Left kidney (tissue), 2 donors: ENCODE data around the gene FLRT2. TPM values are rescaled to one million over a fixed set of nuclear protein-coding genes. Genes with fewer than 3 reads are reported as not detected.

Experiments
- DNase-seq: peaks from one replicate; pipeline ENCODE4 v3.0.0-alpha.2; 2013
- polyA plus RNA-seq: library from polyadenylated mRNA; unstranded; fragments of 120-200 nt; gene quantifications from one replicate; pipeline ENCODE4 v1.2.1, GENCODE V29; 2013; ENCODE audit not compliant: insufficient read length

The FLRT2 gene
- polyA plus RNA-seq, 1 donor: 254 TPM

DNA sequence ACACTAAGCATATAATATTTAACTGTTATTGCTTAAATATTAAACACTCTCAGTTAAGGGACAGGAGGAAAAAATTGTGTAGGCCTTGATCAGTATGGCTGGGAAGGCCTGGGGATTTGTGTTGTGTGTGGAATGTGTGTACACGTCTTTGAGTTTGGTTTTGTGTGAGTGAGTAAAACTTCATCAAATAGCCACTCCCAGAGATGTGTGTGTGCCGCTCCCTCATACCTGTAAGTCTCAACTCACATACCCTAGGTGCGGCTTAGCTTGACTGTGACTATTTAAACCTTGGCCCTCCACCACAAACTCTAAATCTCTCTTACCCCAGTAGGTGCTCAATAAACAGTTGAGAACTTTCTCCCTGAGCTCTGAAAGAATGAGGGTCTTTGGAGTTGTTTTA is 64.3 kb downstream of the FLRT2 start:
- no peak for DNase-seq

- no peak for DNase-seq
Observed at GRCh38 chr14:85595981-85596380, 66.0 kb downstream of the FLRT2 start.

- DNase-seq: no peak
Observed at GRCh38 chr14:85596562-85596961, 66.6 kb downstream of the FLRT2 start.

GRCh38 chr14:85597701-85598100 is 67.8 kb downstream of the FLRT2 start:
- no peak for DNase-seq

DNA sequence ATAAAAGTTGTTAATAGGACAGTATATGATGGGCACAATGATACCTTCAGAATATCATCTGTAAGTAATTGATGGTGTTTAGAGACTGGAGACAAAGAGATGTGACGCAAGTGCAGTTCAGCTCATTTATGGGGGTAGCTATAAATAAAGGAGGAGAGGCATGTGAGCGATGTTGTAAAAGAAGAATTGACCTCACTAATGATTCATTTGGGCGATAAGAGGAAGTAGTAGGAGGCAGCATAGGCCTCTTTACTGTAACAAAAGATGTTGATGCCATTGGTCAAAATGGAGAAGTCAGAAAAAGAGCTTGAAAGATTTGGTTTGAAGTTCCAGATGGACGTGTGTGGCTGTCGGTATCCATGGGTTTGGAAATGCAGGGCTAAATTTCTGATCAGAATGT is 70.0 kb downstream of the FLRT2 start:
- DNase-seq: no peak

DNA sequence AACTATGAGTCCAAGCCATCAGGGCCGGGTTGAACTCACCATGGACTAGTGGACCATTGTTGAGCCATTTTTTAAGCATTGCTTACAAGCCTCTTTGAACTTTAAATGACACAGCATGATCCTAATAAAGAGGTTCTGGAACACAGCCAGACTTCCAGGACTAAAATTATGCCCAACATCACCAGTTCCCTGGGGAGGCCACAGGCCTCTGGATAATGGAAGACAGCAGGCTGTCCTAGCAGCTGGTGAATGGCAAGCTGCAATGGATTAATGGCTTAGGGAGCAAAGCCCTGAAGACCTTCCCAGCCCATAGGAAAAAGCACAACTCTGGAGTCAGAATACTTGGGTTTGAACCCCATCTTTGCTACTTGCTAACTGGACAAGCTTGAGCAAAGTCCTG is 71.3 kb downstream of the FLRT2 start:
- no peak for DNase-seq

DNA sequence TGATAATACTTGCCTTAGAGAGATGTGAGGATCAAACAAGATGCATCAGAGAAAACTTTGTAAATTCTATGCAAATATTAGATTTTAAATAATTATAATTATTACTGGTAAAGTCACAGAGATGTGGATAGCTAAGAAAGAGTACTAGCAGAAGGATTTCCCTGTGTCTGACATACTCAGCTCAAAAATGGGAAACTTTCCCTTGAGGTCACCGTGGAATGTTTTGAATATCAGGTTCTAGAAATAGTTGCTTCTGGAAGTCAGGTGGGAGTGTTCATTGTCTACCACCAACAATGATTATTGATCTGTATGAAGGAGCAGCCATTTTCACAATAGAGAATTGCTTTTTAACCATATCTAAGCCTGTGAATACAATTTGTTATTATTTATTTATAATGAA is 71.7 kb downstream of the FLRT2 start:
- DNase-seq: no peak

- DNase-seq: no peak
Observed at GRCh38 chr14:85602345-85602744, 72.4 kb downstream of the FLRT2 start.

DNA sequence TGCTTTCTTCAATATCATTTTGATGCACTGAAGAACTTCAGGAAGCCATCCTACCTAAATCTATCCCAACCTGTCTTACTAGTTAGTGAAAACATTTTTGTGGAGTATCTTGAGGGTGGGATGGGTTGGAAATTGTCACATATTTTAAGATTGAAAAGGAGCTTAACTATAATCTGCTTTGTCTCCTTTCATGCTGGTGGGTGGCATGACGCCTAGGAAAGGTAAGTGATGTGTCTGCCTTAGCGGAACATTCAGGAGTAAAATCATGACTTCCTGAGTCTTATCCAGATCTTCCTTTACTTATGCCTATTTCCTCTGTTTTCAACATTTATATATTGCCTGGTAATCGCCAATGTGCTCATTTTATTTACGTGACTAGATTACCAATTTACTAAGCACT is 74.1 kb downstream of the FLRT2 start:
- DNase-seq: no peak

DNA sequence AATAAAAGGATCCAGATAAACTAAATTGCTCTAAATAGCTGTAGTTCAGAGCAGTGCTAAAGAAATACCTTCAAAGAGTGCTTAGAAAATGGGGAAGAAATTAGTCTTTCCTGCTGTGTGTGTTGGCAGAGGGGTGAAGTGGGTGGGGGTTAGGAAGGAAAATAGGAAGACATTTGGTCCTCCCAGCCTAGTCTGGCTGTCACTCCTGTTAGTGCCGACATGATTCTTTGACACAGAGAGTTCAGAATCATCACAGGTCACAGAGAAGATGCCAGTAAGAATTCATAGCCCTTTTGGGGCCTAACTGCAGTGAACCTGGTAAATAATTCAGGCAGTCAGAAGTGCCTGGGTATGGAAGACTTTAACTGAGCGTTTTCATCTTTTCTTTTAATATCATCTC is 74.8 kb downstream of the FLRT2 start:
- DNase-seq: no peak

DNA sequence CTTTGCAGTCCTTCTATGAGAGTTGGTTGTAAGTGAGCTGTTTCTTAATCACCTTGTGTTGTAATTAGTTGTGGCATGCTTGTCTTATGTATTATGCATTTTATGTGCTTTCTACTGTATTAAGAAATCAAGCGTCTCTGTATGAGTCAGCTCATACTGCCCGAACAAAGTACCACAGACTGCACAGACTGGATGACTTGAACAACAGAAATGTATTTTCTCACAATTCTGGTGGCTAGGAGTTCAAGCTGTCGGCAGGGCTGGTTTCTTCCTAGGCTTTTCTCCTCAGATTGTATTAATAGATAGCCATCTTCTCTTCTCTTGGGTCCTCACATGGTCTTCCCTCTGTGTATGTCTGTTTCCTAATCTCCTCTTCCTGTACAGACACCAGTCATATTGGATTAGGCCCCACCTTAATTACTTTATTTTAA is 77.7 kb downstream of the FLRT2 start:
- DNase-seq: no peak

GRCh38 chr14:85613496-85613895 is 83.6 kb downstream of the FLRT2 start:
- DNase-seq: no peak

DNA sequence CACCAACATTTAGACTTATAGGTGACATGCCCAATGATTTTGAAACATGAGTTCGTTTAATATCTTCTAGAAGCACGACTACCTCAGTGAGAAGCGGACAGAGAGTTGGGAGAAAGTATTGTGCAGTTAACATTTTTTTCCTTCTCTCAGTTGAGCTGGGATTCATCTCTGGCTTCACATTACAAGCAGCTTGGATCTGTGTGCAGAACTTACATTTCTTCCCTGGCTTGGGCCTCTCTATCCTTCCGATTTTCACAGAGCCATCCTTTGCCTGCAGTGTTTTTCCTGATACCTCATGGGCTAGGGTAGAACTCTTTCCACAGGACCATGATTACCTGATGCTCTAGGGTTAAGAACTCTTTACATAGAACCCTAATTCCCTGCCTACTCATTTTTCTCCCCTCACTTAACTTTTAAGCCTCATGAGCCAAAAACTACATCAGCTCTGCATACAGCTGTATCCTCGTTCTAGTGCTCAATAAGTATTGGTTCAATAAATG is 86.5 kb downstream of the FLRT2 start:
- no peak for DNase-seq

- no peak for DNase-seq
Observed at GRCh38 chr14:85616886-85617285, 86.9 kb downstream of the FLRT2 start.

DNA sequence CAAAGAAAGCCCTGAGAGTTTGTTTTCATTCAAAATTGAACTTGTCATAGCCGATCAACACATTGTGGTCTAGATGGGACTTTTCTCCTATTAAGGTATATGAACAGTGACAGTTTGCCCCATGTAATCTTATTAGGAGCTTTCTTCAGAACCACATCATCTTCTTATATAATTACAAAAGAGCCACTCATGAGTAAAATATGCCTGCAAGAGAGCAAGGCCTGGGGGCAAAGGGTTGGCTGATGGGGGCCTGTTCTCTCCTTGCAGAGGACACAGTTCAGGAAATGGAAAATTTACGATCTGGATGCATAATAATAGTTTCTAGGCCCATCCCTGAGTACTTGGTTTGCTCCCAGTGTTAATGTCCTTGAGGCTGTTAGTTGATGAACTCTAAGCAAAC is 87.8 kb downstream of the FLRT2 start:
- no peak for DNase-seq

GRCh38 chr14:85618390-85618789 is 88.4 kb downstream of the FLRT2 start:
- no peak for DNase-seq

GRCh38 chr14:85618978-85619377 is 89.0 kb downstream of the FLRT2 start:
- DNase-seq: no peak

DNA sequence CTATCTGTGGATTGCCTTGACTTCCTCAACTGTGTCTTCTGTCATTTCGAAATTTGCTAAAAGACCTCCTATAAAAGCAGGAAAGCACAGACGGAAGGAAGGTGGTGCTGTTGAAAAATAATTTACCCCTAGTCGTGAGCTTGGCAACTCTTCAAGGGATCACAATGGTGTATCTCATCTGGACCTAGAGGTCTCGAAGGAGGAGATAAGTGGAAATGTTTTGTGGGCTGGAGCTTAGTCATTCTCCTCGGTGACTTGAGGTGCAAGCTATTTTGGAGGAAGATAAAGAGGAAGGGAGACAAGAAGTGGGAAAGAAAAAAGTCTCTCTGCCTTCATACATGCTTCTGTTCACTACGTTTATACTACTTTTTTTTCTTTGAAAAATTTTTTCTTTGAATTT is 89.9 kb downstream of the FLRT2 start:
- DNase-seq: no peak

DNA sequence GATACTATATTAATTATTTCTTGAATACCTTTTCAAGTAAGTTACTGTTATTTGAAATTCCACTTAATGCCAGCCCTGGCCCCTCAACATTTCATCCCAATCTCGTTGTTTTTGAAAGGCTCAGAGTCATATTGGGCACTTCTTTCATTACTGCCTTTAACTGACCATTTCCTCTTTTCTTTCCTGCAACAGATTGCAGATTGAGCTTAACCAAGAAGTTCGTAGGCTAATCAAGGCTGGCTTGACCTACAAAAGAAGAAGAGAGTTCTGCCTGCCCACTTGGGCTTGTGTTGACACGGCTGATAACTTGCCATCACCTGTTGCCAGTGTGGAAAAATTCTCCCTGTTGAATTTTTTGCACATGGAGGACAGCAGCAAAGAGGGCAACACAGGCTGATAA is 91.0 kb downstream of the FLRT2 start:
- no peak for DNase-seq

DNA sequence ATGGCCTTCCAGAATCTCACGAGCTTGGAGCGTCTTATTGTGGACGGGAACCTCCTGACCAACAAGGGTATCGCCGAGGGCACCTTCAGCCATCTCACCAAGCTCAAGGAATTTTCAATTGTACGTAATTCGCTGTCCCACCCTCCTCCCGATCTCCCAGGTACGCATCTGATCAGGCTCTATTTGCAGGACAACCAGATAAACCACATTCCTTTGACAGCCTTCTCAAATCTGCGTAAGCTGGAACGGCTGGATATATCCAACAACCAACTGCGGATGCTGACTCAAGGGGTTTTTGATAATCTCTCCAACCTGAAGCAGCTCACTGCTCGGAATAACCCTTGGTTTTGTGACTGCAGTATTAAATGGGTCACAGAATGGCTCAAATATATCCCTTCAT is 92.2 kb downstream of the FLRT2 start:
- DNase-seq: no peak

DNA sequence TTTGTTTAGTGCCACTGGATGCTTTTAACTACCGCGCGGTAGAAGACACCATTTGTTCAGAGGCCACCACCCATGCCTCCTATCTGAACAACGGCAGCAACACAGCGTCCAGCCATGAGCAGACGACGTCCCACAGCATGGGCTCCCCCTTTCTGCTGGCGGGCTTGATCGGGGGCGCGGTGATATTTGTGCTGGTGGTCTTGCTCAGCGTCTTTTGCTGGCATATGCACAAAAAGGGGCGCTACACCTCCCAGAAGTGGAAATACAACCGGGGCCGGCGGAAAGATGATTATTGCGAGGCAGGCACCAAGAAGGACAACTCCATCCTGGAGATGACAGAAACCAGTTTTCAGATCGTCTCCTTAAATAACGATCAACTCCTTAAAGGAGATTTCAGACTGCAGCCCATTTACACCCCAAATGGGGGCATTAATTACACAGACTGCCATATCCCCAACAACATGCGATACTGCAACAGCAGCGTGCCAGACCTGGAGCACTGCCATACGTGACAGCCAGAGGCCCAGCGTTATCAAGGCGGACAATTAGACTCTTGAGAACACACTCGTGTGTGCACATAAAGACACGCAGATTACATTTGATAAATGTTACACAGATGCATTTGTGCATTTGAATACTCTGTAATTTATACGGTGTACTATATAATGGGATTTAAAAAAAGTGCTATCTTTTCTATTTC is 93.2 kb downstream of the FLRT2 start:
- DNase-seq: no peak

- no peak for DNase-seq
Observed at GRCh38 chr14:85625925-85626585, 96.1 kb downstream of the FLRT2 start.

DNA sequence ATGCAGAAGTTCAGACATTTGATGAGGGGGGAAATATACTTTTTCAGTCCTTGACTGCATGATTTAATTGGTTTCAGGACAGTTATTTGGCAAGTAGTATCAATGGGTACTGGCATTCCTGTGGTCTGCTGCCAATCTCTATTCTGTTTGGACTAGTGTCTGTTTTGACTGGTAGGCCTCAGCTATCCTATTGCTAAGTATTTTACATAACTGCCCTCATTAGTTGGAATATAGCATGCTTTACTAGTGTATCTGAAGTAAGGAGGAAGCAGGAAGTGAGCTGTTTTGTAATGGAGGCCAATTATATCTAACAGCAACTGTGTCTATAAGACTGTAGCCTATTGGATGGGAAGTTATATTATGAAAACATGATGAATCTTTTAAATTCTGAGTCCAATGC is 104.3 kb downstream of the FLRT2 start:
- no peak for DNase-seq

GRCh38 chr14:85644211-85644610 is 114.3 kb downstream of the FLRT2 start:
- DNase-seq: no peak
